ENCODE measurements around the gene GPR158. TPM values are rescaled to one million over a fixed set of nuclear protein-coding genes. Genes with fewer than 3 reads are reported as not detected.

Gene GPR158
- total RNA-seq, 1 experiment from 2014 or later = 0.24 TPM

- Histone ChIP-seq H3K9ac (ENCODE audit: extremely low read depth, insufficient read length, low read length) (no peak overlapping the region), H3K23ac (ENCODE audit: insufficient read length, low read depth, low read length) (no peak overlapping the region), H3K27ac (ENCODE audit: insufficient read length, low read depth, low read length) (no peak overlapping the region), H3K56ac (ENCODE audit: insufficient read length, low read depth, low read length) (no peak overlapping the region), H3K27me3 (ENCODE audit: insufficient read depth, low read length) (no peaks in the 10 kb centered on the region), H3K14ac (ENCODE audit: insufficient read depth, low read length) (no peak overlapping the region), H3K4me1 (ENCODE audit: insufficient read depth, low read length) (no peaks in the 10 kb centered on the region), H2BK12ac (ENCODE audit: insufficient read length, low read depth, low read length) (no peak overlapping the region), H3K23me2 (ENCODE audit: insufficient read length, low read depth, low read length, poor library complexity, severe bottlenecking) (no peaks in the 10 kb centered on the region), H2BK20ac (ENCODE audit: low read depth, low read length, poor library complexity, severe bottlenecking) (no peak overlapping the region), H2BK120ac (ENCODE audit: low read depth, low read length, poor library complexity, severe bottlenecking) (no peak overlapping the region), H3K9me3 (ENCODE audit: control insufficient read depth, low read depth, low read length) (no peaks in the 10 kb centered on the region), H3K4me2 (ENCODE audit: insufficient read depth, insufficient read length, low read length) (no peak overlapping the region), H4K91ac (ENCODE audit: insufficient read length, low read depth, low read length) (no peak overlapping the region), H3K18ac (ENCODE audit: insufficient read length, low read depth, low read length) (no peak overlapping the region), H3K4ac (ENCODE audit: low read depth, low read length) (no peak overlapping the region), H2AK5ac (ENCODE audit: insufficient read length, low read length) (no peak overlapping the region), H2BK5ac (ENCODE audit: insufficient read length, low read length) (no peak overlapping the region), H4K20me1 (ENCODE audit: control insufficient read depth, insufficient read depth, insufficient read length) (no peaks in the 10 kb centered on the region), H3K79me2 (ENCODE audit: insufficient read depth, low read length) (no peaks in the 10 kb centered on the region), H2BK15ac (ENCODE audit: low read depth, low read length) (no peak overlapping the region), H3T11ph (ENCODE audit: low read length) (no peak overlapping the region), H2AFZ (ENCODE audit: low read length) (no peak overlapping the region), H4K5ac (ENCODE audit: insufficient read length, low read depth, low read length) (no peak overlapping the region), H4K8ac (replicated peaks; ENCODE audit: insufficient read length, low read depth, low read length) (no peak overlapping the region), H3K79me1 (ENCODE audit: insufficient read depth, low read depth, low read length, poor library complexity, severe bottlenecking) (no peaks in the 10 kb centered on the region)
- Mint-ChIP-seq H3K27ac (no peak overlapping the region), H3K4me1 (no peaks in the 10 kb centered on the region), H3K4me3 (no peak overlapping the region), H3K27me3 (ENCODE audit: low read depth) (no peaks in the 10 kb centered on the region), H3K9me3 (no peaks in the 10 kb centered on the region), H3K36me3 (ENCODE audit: insufficient read depth in 1 of 3, low read depth in 3 of 3) (no peaks in the 10 kb centered on the region)
- TF ChIP-seq, protein P1, sequence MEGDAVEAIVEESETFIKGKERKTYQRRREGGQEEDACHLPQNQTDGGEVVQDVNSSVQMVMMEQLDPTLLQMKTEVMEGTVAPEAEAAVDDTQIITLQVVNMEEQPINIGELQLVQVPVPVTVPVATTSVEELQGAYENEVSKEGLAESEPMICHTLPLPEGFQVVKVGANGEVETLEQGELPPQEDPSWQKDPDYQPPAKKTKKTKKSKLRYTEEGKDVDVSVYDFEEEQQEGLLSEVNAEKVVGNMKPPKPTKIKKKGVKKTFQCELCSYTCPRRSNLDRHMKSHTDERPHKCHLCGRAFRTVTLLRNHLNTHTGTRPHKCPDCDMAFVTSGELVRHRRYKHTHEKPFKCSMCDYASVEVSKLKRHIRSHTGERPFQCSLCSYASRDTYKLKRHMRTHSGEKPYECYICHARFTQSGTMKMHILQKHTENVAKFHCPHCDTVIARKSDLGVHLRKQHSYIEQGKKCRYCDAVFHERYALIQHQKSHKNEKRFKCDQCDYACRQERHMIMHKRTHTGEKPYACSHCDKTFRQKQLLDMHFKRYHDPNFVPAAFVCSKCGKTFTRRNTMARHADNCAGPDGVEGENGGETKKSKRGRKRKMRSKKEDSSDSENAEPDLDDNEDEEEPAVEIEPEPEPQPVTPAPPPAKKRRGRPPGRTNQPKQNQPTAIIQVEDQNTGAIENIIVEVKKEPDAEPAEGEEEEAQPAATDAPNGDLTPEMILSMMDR (conservative IDR thresholded peaks at IDR 0.05) = no peak
- WGBS (ENCODE audit: extremely low coverage, insufficient read length, low lambda C conversion rate) = no CpG with 5 or more reads among the region's 1 CpG
- DNase-seq = no peak
Observed at GRCh38 chr10:25405871-25406270, 231.1 kb downstream of the GPR158 start.
